ENCODE data around the gene RBMX.

RBMX gene

GRCh38 chrX:136909119-136909705 lies 28.7 kb upstream of the RBMX start:
- H3K9me3 ChIP-seq (ENCODE audit: control insufficient read depth, insufficient read depth, low read depth, low read length), result no peaks in the 10 kb centered on the region
- POLR2A ChIA-PET, result interaction anchor here (1.0 to 2.7 kb wide), 3 partner anchors 10 to 42 kb away, joined by 3 to 46 read pairs (median 4); partner anchors contain the start of gene RBMX
- H3K4me1 ChIP-seq (ENCODE audit: control insufficient read depth, insufficient read depth, low read length), result no peaks in the 10 kb centered on the region
- CTCF ChIA-PET, result interaction anchor here (1.0 kb wide), 1 partner anchor 29 kb away, joined by 4 read pairs; no protein-coding TSS in a partner anchor
- H3K27ac ChIP-seq (ENCODE audit: extremely low read depth, low read depth, low read length), result peak overlapping the region; percentile 80
- peak overlapping the region; percentile 50 for H3K4me3 ChIP-seq (ENCODE audit: low read depth, low read length)
- H3K36me3 ChIP-seq (ENCODE audit: control insufficient read depth in 2 of 2, insufficient read depth in 1 of 2, low read length in 2 of 2), result no peaks in the 10 kb centered on the region; a peak in 1 of 3 replicates
- TF ChIP-seq ZNF366 (tag by site-specific recombination; conservative IDR thresholded peaks at IDR 0.05) (no peak), ZNF621 (tag by site-specific recombination; IDR thresholded peaks at IDR 0.05) (no peak), ZNF18 (tag by site-specific recombination; IDR thresholded peaks at IDR 0.05) (no peak), HIC1 (tag by site-specific recombination; IDR thresholded peaks at IDR 0.05) (no peak), ZBTB1 (tag by site-specific recombination; IDR thresholded peaks at IDR 0.05) (no peak), SALL2 (tag by site-specific recombination; IDR thresholded peaks at IDR 0.05; ENCODE audit: borderline replicate concordance) (no peak), IKZF3 (tag by site-specific recombination; IDR thresholded peaks at IDR 0.05) (peak; percentile 81), HOXA7 (CRISPR knock-in tag; IDR thresholded peaks at IDR 0.05; ENCODE audit: borderline replicate concordance) (no peak), ZXDB (tag by site-specific recombination; IDR thresholded peaks at IDR 0.05) (peak; percentile 63; the same call in 1 of the 2 replicates), MEIS1 (CRISPR knock-in tag; IDR thresholded peaks at IDR 0.05; ENCODE audit: borderline replicate concordance) (no peak), HOXC10 (CRISPR knock-in tag; IDR thresholded peaks at IDR 0.05) (no peak), KLF16 (tag by site-specific recombination; IDR thresholded peaks at IDR 0.05) (no peak), HOXD13 (CRISPR knock-in tag; IDR thresholded peaks at IDR 0.05; ENCODE audit: borderline replicate concordance) (no peak), ZNF23 (tag by site-specific recombination; IDR thresholded peaks at IDR 0.05; ENCODE audit: borderline replicate concordance) (no peak), KLF7 (tag by site-specific recombination; IDR thresholded peaks at IDR 0.05; ENCODE audit: borderline replicate concordance) (no peak), ZBTB17 (tag by site-specific recombination; IDR thresholded peaks at IDR 0.05) (peak; percentile 70; the same call in 1 of the 2 replicates), ZNF157 (tag by site-specific recombination; IDR thresholded peaks at IDR 0.05) (no peak), PRDM4 (tag by site-specific recombination; IDR thresholded peaks at IDR 0.05) (no peak)
- TF ChIP-seq, protein P1, sequence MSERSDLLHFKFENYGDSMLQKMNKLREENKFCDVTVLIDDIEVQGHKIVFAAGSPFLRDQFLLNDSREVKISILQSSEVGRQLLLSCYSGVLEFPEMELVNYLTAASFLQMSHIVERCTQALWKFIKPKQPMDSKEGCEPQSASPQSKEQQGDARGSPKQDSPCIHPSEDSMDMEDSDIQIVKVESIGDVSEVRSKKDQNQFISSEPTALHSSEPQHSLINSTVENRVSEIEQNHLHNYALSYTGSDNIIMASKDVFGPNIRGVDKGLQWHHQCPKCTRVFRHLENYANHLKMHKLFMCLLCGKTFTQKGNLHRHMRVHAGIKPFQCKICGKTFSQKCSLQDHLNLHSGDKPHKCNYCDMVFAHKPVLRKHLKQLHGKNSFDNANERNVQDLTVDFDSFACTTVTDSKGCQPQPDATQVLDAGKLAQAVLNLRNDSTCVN (tag by site-specific recombination; optimal IDR thresholded peaks at IDR 0.05), result peak; percentile 17
- TF ChIP-seq, protein P2, sequence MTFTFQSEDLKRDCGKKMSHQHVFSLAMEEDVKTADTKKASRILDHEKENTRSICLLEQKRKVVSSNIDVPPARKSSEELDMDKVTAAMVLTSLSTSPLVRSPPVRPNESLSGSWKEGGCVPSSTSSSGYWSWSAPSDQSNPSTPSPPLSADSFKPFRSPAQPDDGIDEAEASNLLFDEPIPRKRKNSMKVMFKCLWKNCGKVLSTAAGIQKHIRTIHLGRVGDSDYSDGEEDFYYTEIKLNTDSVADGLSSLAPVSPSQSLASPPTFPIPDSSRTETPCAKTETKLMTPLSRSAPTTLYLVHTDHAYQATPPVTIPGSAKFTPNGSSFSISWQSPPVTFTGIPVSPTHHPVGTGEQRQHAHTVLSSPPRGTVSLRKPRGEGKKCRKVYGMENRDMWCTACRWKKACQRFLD (tag by site-specific recombination; IDR thresholded peaks at IDR 0.05), result no peak
- TF ChIP-seq, protein P3, sequence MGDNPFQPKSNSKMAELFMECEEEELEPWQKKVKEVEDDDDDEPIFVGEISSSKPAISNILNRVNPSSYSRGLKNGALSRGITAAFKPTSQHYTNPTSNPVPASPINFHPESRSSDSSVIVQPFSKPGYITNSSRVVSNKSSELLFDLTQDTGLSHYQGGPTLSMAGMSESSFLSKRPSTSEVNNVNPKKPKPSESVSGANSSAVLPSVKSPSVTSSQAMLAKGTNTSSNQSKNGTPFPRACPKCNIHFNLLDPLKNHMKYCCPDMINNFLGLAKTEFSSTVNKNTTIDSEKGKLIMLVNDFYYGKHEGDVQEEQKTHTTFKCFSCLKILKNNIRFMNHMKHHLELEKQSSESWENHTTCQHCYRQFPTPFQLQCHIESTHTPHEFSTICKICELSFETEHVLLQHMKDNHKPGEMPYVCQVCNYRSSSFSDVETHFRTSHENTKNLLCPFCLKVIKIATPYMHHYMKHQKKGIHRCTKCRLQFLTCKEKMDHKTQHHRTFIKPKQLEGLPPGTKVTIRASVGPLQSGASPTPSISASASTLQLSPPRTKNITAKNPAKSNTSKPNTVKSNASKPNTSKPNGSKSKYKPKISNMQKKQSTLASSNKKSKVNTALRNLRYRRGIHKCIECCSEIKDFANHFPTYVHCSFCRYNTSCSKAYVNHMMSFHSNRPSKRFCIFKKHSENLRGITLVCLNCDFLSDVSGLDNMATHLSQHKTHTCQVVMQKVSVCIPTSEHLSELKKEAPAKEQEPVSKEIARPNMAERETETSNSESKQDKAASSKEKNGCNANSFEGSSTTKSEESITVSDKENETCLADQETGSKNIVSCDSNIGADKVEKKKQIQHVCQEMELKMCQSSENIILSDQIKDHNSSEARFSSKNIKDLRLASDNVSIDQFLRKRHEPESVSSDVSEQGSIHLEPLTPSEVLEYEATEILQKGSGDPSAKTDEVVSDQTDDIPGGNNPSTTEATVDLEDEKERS (tag by site-specific recombination; IDR thresholded peaks at IDR 0.05), result no peak
- TF ChIP-seq, protein P4, sequence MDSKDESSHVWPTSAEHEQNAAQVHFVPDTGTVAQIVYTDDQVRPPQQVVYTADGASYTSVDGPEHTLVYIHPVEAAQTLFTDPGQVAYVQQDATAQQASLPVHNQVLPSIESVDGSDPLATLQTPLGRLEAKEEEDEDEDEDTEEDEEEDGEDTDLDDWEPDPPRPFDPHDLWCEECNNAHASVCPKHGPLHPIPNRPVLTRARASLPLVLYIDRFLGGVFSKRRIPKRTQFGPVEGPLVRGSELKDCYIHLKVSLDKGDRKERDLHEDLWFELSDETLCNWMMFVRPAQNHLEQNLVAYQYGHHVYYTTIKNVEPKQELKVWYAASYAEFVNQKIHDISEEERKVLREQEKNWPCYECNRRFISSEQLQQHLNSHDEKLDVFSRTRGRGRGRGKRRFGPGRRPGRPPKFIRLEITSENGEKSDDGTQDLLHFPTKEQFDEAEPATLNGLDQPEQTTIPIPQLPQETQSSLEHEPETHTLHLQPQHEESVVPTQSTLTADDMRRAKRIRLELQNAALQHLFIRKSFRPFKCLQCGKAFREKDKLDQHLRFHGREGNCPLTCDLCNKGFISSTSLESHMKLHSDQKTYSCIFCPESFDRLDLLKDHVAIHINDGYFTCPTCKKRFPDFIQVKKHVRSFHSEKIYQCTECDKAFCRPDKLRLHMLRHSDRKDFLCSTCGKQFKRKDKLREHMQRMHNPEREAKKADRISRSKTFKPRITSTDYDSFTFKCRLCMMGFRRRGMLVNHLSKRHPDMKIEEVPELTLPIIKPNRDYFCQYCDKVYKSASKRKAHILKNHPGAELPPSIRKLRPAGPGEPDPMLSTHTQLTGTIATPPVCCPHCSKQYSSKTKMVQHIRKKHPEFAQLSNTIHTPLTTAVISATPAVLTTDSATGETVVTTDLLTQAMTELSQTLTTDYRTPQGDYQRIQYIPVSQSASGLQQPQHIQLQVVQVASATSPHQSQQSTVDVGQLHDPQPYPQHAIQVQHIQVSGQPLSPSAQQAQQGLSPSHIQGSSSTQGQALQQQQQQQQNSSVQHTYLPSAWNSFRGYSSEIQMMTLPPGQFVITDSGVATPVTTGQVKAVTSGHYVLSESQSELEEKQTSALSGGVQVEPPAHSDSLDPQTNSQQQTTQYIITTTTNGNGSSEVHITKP (tag by site-specific recombination; IDR thresholded peaks at IDR 0.05), result peak; percentile 80
